Ecto neural progenitor cell (in vitro differentiated cells): Measurements from ENCODE around the gene DOCK3.
"Not testable (repeated sequence)": the region's sequence is repeated elsewhere in the genome, so short reads cannot be mapped to it uniquely, and the experiment has no call there.

Source experiments
- DNase-seq: peaks from one replicate; pipeline ENCODE4 v3.0.0-alpha.2; 2018; ENCODE audit warnings: low spot score

Gene DOCK3

DNA sequence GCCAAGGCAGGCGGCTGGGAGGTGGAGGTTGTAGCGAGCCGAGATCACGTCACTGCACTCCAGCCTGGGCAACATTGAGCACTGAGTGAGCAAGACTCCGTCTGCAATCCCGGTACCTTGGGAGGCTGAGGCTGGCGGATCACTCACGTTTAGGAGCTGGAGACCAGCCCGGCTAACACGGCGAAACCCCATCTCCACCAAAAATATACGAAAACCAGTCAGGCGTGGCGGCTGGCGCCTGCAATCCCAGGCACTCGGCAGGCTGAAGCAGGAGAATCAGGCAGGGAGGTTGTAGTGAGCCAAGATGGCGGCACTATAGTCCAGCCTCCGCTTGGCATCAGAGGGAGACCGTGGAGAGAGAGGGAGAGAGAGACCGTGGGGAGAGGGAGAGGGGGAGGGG is 129.6 kb downstream of the DOCK3 start:
- DNase-seq: not testable (repeated sequence)

GRCh38 chr3:50805321-50805720 is 130.6 kb downstream of the DOCK3 start:
- no peak for DNase-seq

- no peak for DNase-seq
Measured at GRCh38 chr3:50806031-50806430, 131.3 kb downstream of the DOCK3 start.

DNA sequence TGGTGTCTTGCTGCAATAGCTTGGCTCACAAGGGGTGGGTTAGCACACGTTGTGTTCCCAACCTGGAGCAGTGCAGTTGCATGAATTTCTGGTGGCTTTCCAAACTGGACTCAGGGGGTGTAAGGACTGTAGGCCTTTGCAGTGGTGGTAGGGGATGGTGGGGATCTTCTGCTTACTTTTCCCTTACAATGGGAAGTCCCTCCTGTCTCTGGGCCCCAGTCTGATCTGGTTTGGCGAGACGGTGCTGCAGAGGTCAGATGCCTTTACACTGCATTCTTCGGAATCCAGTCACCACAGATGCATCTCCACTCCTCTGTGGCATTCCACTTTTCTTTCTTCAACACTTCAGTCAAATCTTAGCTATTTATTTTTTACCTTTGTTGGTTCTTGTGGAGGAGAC is 132.1 kb downstream of the DOCK3 start:
- DNase-seq: no peak

GRCh38 chr3:50807266-50807665 is 132.5 kb downstream of the DOCK3 start:
- DNase-seq: no peak

- DNase-seq: no peak
Measured at GRCh38 chr3:50811893-50812292, 137.2 kb downstream of the DOCK3 start.

- DNase-seq: no peak
Measured at GRCh38 chr3:50815844-50816243, 141.1 kb downstream of the DOCK3 start.

- DNase-seq: no peak
Measured at GRCh38 chr3:50816894-50817293, 142.2 kb downstream of the DOCK3 start.

DNA sequence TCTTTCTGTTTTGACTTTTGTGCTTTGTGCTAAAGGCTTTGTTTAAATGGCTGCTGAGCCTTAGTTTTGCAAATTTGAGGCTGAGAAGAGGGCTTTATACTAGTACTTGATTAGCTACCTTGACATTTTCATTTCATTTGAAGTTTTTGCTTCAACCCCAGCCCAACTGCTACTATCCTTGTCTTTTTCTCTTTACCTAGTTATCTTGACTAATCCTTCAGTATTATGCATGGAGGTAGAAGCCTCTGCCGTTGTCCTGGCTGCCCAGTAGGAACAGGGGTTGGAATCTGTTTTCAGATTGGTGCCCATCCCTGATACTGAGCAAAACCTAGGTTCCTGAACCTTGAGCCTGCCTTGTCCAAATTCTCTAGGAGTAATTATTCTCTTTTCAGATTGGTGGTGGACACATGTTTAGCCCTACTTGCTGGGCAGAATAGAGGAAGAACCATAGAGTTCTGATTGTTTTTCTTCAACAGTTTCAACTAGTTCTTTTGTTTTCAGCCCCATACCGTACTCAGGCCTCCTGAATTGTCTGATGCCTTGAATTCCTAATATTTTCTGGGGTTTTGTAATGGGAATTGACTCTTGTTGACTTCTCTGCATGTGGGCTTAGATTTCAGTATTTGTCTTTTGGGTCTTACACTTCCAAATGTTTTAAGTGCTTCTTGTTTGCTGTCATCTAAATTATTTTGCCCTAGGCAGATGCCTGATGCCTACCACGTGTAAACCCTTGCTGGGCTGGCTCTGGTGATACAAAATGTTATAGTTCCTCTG is 143.2 kb downstream of the DOCK3 start:
- no peak for DNase-seq

- DNase-seq: no peak
Measured at GRCh38 chr3:50819882-50820281, 145.2 kb downstream of the DOCK3 start.

DNA sequence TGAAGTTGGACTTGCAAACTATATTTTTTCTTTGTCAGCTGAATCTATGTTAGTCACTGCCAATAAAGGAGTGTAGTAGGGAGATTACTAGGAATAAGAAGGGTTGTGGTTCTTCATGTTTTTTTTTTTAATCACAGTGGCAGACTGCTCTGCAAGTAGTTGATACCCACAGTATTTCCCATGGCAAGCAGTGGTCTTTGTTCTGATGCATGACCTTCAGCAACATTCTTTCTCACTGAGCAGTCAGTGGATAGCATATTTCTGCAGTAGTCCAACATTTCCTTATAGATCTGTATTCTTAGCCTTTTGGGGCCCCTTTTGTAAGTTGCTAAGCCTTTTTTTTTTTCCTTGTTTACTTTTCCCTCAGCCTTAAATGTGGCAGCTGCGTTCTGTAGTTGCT is 151.1 kb downstream of the DOCK3 start:
- DNase-seq: no peak

GRCh38 chr3:50830451-50830850 is 155.7 kb downstream of the DOCK3 start:
- no peak for DNase-seq

- DNase-seq: not testable (repeated sequence)
Measured at GRCh38 chr3:50831009-50831408, 156.3 kb downstream of the DOCK3 start.

GRCh38 chr3:50840983-50841489 is 166.3 kb downstream of the DOCK3 start:
- DNase-seq: no peak

- DNase-seq: no peak
Measured at GRCh38 chr3:50848308-50848707, 173.6 kb downstream of the DOCK3 start.

GRCh38 chr3:50850639-50851511 is 176.1 kb downstream of the DOCK3 start:
- no peak for DNase-seq

GRCh38 chr3:50853936-50854335 is 179.2 kb downstream of the DOCK3 start:
- DNase-seq: no peak

DNA sequence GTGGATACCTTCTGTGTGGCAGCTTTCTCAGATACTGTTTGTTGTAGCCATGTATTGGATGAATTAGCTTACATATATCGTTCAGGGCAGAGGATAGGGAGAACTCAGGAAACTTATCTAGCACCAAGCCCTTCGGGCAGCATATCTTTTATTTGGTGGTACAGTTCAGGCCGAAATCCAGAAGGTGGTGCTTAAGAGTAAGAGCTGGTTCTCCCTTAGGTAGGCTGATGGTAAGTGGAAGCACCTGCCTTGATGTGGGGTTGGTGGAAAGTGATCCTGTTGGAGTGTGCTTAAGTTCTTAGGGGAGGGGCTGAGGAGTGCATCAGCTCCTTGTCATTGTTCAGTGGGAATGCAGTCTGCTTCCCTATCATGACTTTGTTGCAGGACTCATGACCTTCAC is 187.5 kb downstream of the DOCK3 start:
- no peak for DNase-seq

GRCh38 chr3:50873376-50874157 is 198.8 kb downstream of the DOCK3 start:
- no peak for DNase-seq

GRCh38 chr3:50874876-50875275 is 200.1 kb downstream of the DOCK3 start:
- DNase-seq: not testable (repeated sequence)

GRCh38 chr3:50876947-50877346 is 202.2 kb downstream of the DOCK3 start:
- no peak for DNase-seq

- DNase-seq: not testable (repeated sequence)
Measured at GRCh38 chr3:50882733-50883132, 208.0 kb downstream of the DOCK3 start.
